Activated CD4-positive, alpha-beta memory T cell treated with anti-CD3 and anti-CD28 coated beads for 36 hours (primary cell): ENCODE data around the gene MORC4. TPM values are rescaled to one million over a fixed set of nuclear protein-coding genes. Genes with fewer than 3 reads are reported as not detected.
"Not testable (repeated sequence)": the region's sequence is repeated elsewhere in the genome, so short reads cannot be mapped to it uniquely, and the experiment has no call there.

Experiments
- CTCF ChIA-PET: fragments of 350-600 bp; sonication (Branson Sonifier 250); formaldehyde crosslinking; loops from one replicate; lab custom pipeline; 2021; ENCODE audit warnings: antibody characterized with exemption, inconsistent platforms; lab: Charles Lee
- POLR2A ChIA-PET: fragments of 350-600 bp; sonication (Branson Sonifier 250); formaldehyde crosslinking; loops from one replicate; lab custom pipeline; 2021; ENCODE audit warnings: antibody characterized with exemption; lab: Charles Lee
- DNase-seq: peaks from one replicate; pipeline ENCODE4 v3.0.0-alpha.2; 2020
- H3K27ac Mint-ChIP-seq: one replicate; pipeline ENCODE4 v1.8.0; 2021; ENCODE audit warnings: mixed read lengths
- H3K27me3 Mint-ChIP-seq: one replicate; pipeline ENCODE4 v1.8.0; 2021; ENCODE audit warnings: mixed read lengths
- H3K36me3 Mint-ChIP-seq: one replicate; pipeline ENCODE4 v1.8.0; 2021; ENCODE audit warnings: mixed read lengths
- H3K4me1 Mint-ChIP-seq: one replicate; pipeline ENCODE4 v1.8.0; 2021; ENCODE audit warnings: low read depth, mixed read lengths
- H3K4me3 Mint-ChIP-seq: one replicate; pipeline ENCODE4 v1.8.0; 2021; ENCODE audit warnings: mild to moderate bottlenecking, mixed read lengths
- H3K9me3 Mint-ChIP-seq: one replicate; pipeline ENCODE4 v1.8.0; 2021; ENCODE audit warnings: mixed read lengths
- intact Hi-C: fragments of 100-400 bp; cut with micrococcal nuclease; formaldehyde crosslinking; loops from one replicate; pipeline ENCODE4 v1.15.1; 2023
- total RNA-seq, 2 experiments: library from RNA; stranded (reverse); gene quantifications; one replicate each; pipeline ENCODE4 v1.2.3, GENCODE V29; 2021

Gene MORC4
- total RNA-seq, 2 experiments from 2014 or later: 11.1 to 12.1 TPM

DNA sequence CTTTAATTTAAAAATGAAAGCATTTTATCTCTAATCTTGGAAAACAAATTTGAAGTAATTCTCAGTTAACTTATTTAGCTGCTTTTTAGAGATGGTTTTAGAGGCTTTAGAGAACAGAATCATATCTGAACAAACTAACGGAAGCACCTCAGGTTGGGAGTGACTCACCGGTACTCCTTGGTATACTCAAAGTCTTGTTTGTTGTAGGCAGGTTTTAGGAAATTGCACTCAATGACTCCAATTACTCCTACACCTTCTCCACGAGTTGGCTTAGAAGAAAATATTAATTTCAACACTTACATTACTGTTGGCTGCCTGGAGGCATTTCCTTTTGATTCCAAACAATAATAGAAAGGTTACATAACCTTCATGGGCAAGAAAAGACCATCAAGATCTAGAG lies 23.6 kb downstream of the MORC4 start:
- CTCF ChIA-PET: no interaction called here
- H3K4me1 Mint-ChIP-seq: no peaks in the 10 kb centered on the region
- DNase-seq: no peak
- intact Hi-C loops: no loop called here
- peaks cover 9% of the 10 kb centered on the region for H3K36me3 Mint-ChIP-seq
- H3K27me3 Mint-ChIP-seq: no peaks in the 10 kb centered on the region
- no peak overlapping the region for H3K4me3 Mint-ChIP-seq
- H3K9me3 Mint-ChIP-seq: no peaks in the 10 kb centered on the region
- POLR2A ChIA-PET: no interaction called here
- no peak overlapping the region for H3K27ac Mint-ChIP-seq

DNA sequence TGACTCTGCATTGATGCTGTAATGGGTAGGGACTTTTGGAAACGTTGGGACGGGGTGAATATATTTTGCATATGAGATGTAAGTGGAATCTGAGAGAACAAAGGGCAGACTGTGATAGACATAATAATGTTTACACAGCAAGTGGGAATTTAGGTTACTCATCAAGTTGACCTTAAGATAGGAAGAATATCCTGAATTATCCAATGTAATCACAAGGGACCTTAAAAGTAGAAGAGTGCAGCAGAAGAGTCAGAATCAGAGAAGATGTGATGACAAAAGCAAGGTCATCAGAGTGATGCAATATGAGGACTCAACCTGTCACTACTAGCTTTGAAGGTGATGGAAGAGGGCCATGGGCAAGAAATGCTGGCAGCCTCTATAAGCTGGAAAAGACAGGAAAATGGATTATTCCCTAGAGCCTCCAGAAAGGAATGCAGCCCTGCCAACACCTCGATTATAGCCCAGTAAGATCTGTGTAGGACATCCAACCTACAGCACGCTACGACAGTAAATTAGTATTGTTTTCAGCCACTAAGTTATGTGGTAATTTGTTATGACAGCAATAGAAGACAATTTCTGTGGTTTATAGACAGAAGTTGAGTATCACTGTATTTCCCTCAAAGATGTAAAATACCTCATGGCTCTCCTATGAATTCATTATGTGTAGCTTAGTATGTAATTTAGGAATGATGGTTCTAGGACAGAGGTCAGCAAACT lies 26.4 kb downstream of the MORC4 start:
- H3K27ac Mint-ChIP-seq: no peak overlapping the region
- DNase-seq: no peak
- peaks cover 19% of the 10 kb centered on the region for H3K36me3 Mint-ChIP-seq
- intact Hi-C loops: no loop called here
- H3K9me3 Mint-ChIP-seq: no peaks in the 10 kb centered on the region
- no peaks in the 10 kb centered on the region for H3K27me3 Mint-ChIP-seq
- POLR2A ChIA-PET: no interaction called here
- CTCF ChIA-PET: no interaction called here
- H3K4me1 Mint-ChIP-seq: no peaks in the 10 kb centered on the region
- no peak overlapping the region for H3K4me3 Mint-ChIP-seq

DNA sequence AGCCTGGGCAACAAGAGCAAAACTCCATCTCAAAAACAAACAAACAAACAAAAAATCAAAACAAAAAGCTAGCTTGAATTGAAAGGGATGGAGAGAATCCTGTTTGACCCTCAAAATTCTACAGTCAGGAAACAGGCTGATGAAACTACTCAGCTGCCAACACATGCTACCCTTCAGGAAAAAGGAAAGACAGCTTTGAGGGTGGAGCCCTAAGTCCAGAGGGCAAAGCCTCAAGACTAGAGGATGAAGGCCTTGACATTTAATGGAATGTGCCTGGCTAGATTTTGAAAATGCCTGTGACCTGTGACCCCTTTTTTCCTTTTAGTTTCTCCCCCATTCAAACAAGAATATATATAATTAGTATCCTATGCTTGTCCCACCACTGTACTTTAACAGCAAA lies 27.1 kb downstream of the MORC4 start:
- no peak overlapping the region for H3K27ac Mint-ChIP-seq
- POLR2A ChIA-PET: no interaction called here

DNA sequence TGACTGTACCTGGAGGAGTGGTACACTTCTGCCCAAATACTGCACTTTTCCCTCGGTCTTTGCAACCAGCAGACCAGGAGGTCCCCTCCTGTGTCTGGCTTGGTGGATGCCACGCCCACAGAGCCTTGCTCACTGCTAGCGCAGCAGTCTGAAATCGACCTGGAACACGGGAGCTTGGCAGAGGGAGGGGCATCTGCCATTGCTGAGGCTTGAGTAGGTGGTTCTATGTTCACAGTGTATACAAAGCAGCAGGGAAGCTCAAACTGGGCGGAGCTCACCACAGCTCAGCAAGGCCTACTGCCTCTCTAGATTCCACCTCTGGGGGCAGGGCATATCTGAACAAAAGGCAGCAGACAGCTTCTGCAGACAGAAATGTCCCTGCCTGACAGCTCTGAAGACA lies 33.5 kb downstream of the MORC4 start:
- CTCF ChIA-PET, H3K27me3 Mint-ChIP-seq, POLR2A ChIA-PET, H3K4me1 Mint-ChIP-seq, intact Hi-C loops, DNase-seq, H3K27ac Mint-ChIP-seq, H3K4me3 Mint-ChIP-seq, H3K9me3 Mint-ChIP-seq: not testable (repeated sequence)
- H3K36me3 Mint-ChIP-seq: peaks cover 26% of the 10 kb centered on the region

More for the DNA sequence above, 27.1 kb downstream of the MORC4 start:
- Mint-ChIP-seq H3K4me3 (no peak overlapping the region), H3K36me3 (peaks cover 19% of the 10 kb centered on the region), H3K9me3 (no peaks in the 10 kb centered on the region), H3K27me3 (no peaks in the 10 kb centered on the region), H3K4me1 (no peaks in the 10 kb centered on the region)
- CTCF ChIA-PET: interaction anchor here (0.9 kb wide), 1 partner anchor 74 kb away, joined by 3 read pairs; no protein-coding TSS in a partner anchor
- intact Hi-C loops: no loop called here
- no peak for DNase-seq

DNA sequence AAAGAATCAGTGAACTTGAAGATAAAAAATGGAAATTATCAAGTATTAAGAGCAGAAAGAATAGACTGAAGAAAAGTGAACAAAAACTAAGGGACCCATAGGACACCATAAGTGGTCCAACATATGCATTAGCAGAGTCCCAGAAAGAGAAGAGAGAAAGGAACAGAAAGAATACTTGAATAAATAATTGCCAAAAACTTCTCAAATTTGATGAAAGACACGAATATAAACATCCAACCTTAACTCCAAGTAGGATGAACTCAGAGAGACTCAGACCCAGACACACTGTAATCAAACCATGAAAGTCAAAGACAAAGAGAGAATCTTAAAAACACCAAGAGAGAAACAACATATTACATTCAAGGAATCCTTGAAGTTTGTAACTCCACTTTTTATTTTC lies 35.7 kb downstream of the MORC4 start:
- Mint-ChIP-seq H3K27me3 (no peaks in the 10 kb centered on the region), H3K27ac (no peak overlapping the region), H3K9me3 (no peaks in the 10 kb centered on the region), H3K4me1 (no peaks in the 10 kb centered on the region), H3K36me3 (peaks cover 22% of the 10 kb centered on the region), H3K4me3 (no peak overlapping the region)
- CTCF ChIA-PET: no interaction called here
- POLR2A ChIA-PET: no interaction called here
- intact Hi-C loops: no loop called here
- DNase-seq: no peak

DNA sequence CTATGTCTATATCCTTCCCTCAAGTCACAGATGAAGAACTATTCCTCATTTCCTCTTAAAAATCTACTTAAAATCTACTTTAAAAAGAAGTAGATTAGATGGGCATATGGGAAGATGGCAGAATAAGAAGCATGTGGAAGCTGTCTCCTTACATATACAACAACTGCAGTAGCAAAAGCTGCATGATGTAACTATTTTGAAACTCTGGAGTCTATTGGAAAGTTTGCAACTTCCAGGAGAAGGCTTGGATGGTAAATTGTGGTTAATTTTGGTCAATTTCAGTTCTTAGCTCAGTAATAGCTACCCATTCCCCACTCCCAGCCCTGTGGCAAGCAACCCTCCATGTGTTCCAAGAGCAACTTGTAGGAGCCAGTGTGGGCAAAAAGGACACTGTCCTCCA lies 36.9 kb downstream of the MORC4 start:
- H3K27me3 Mint-ChIP-seq: no peaks in the 10 kb centered on the region
- CTCF ChIA-PET: no interaction called here
- no peaks in the 10 kb centered on the region for H3K4me1 Mint-ChIP-seq
- H3K9me3 Mint-ChIP-seq: no peaks in the 10 kb centered on the region
- H3K36me3 Mint-ChIP-seq: peaks cover 15% of the 10 kb centered on the region
- H3K27ac Mint-ChIP-seq: no peak overlapping the region
- POLR2A ChIA-PET: no interaction called here
- intact Hi-C loops: no loop called here
- H3K4me3 Mint-ChIP-seq: no peak overlapping the region
- no peak for DNase-seq

DNA sequence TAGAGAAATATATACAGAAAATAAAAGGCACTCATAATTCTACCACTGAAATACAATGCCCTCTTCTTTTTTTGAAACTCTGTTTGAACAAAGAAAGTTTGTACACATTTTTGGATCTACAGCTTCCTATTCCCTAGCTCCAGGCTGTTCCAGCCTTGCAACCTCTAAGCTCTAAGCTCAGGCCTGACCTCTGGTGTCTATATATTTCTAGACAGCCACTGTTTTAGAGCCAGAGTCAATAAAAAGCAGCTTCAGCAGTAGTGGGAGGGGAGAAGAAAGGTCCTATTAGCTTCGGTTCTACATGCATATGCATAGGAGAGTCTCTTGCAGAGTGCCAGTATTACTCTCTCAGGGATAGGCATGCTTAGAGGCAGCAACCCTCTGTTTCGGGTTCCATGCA lies 40.1 kb downstream of the MORC4 start:
- Mint-ChIP-seq H3K36me3 (peaks cover 14% of the 10 kb centered on the region), H3K27ac (no peak overlapping the region), H3K27me3 (no peaks in the 10 kb centered on the region), H3K4me3 (no peak overlapping the region), H3K4me1 (no peaks in the 10 kb centered on the region), H3K9me3 (no peaks in the 10 kb centered on the region)
- intact Hi-C loops: no loop called here
- POLR2A ChIA-PET: no interaction called here
- no peak for DNase-seq
- CTCF ChIA-PET: no interaction called here

DNA sequence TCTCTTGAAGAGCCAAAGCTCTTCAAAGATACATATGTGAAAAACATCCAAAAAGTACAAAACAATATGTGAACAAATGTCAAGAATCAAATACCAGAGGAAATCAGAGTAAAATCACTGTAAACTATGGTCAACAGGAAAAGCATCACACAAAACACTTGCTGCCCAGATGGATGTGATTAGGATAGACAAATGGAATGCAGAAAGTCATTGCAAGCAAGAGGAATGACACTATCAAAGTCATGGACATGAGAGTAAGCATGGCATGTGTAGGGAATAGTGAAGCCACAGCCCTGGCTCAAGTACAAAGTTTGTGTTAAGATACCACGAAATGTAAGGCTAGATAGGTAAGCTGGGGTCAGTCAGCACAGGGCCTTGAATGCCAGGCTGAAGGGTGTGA lies 42.2 kb downstream of the MORC4 start:
- Mint-ChIP-seq H3K4me3 (no peak overlapping the region), H3K9me3 (no peaks in the 10 kb centered on the region), H3K27me3 (no peaks in the 10 kb centered on the region), H3K36me3 (peaks cover 8% of the 10 kb centered on the region), H3K27ac (no peak overlapping the region), H3K4me1 (no peaks in the 10 kb centered on the region)
- CTCF ChIA-PET: interaction anchor here (1.4 kb wide), 1 partner anchor 64 kb away, joined by 3 read pairs; no protein-coding TSS in a partner anchor
- no peak for DNase-seq
- intact Hi-C loops: no loop called here
- POLR2A ChIA-PET: no interaction called here

DNA sequence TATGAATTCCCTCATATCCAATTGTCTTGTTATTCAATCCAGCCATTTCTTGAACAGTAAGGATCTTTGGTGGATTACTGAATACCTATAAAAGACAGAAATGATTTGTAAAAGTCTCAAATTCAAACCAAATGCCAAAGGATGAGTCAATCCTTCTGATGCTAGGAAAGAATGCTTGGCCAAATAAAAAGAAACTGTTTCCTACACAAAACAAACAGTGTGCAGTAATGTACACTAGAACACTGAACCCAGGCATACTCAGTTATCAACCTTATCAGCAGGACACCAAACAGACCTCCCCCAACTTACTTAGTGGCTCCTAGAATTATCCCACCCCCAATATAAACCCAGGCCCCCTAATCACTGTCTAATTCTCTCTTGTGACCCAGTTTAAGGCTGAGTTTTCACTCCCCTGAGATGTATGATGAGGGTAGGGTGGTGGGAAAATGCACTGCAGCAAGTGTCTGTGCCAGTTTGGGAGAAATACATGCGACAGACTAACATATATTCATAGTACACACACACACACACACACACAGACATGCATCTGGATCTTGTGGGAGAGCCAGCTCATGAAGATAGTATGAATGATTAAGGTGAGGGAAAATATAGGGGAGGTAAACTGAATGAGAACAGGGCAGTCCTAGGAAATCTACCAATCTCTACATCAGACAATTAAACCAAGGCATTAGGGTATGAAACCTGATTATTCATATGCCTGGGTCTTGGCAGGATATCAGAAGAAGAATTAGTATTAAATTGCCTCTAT lies 44.8 kb downstream of the MORC4 start:
- no peak for DNase-seq
- no peak overlapping the region for H3K4me3 Mint-ChIP-seq
- intact Hi-C loops: no loop called here
- ChIA-PET CTCF (no interaction called here), POLR2A (no interaction called here)
- H3K9me3 Mint-ChIP-seq: no peaks in the 10 kb centered on the region
- peaks cover 8% of the 10 kb centered on the region for H3K36me3 Mint-ChIP-seq
- no peaks in the 10 kb centered on the region for H3K27me3 Mint-ChIP-seq
- H3K4me1 Mint-ChIP-seq: no peaks in the 10 kb centered on the region
- H3K27ac Mint-ChIP-seq: no peak overlapping the region

DNA sequence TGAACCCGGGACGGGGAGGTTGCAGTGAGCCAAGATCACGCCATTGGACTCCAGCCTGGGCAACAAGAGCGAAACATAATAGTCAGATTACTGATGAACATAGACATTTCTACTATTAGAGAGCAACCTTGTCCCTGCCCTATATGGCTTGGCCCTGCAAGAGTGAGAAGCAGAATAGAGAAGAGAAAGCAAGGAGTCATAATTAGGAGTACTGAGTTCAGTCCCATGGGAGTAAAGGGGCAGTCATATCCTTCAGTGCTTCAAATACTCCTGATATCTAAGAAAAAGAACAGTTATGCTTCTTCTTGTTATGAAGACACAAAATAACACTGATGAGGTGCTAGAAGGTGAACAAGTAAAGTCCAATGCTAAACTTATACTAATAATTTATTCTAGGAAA lies 46.0 kb downstream of the MORC4 start:
- no peak for DNase-seq
- no peak overlapping the region for H3K4me3 Mint-ChIP-seq
- H3K9me3 Mint-ChIP-seq: no peaks in the 10 kb centered on the region
- intact Hi-C loops: no loop called here
- no peak overlapping the region for H3K27ac Mint-ChIP-seq
- no peaks in the 10 kb centered on the region for H3K27me3 Mint-ChIP-seq
- POLR2A ChIA-PET: no interaction called here
- H3K4me1 Mint-ChIP-seq: no peaks in the 10 kb centered on the region
- H3K36me3 Mint-ChIP-seq: peaks cover 8% of the 10 kb centered on the region
- CTCF ChIA-PET: no interaction called here

DNA sequence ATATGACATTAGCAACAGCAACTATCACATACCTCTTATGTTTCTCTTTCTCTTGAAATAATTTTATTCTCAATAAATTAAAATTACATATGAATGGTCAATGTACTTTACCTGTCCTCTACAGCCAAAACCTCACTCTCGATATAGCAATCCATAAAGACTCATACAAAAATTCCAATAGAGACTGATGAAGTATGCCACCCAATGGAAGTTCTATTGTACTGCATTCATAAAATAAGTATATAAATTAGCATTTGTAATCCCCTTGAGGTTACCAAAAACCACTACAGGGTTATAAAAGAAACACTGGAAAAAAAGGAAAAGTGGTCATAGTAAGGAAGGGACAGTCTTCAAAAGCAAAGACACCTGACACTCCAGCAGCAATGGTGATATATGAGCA lies 47.0 kb downstream of the MORC4 start:
- CTCF ChIA-PET: interaction anchor here (0.7 to 1.0 kb wide), 2 partner anchors 54 to 79 kb away, joined by 3 read pairs; no protein-coding TSS in a partner anchor
- POLR2A ChIA-PET: no interaction called here
- no peaks in the 10 kb centered on the region for H3K9me3 Mint-ChIP-seq

DNA sequence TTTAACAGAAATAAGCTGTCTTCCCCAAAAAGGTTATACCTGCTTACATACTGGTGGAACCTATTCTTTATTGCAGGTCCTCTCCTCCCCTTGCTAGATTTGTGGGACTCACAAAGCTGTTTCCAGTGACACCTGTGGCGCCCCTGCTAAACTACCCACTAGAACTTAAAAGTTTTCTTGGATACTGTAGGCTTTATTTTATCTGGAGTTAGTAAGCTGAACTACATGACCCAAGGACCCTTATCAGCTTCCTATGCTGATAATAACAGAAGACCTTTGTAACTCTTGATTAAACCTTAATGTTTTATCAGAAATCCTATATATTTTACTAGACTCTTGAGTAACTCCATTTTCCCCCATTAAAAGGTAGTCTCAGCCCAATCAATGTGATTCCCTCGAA lies 47.5 kb downstream of the MORC4 start:
- no peaks in the 10 kb centered on the region for H3K9me3 Mint-ChIP-seq
- H3K27me3 Mint-ChIP-seq: no peaks in the 10 kb centered on the region
- intact Hi-C loops: loop anchor here (2.0 kb wide), 1 partner anchor 54 kb away; no protein-coding TSS in a partner anchor
- POLR2A ChIA-PET: no interaction called here
- no peaks in the 10 kb centered on the region for H3K4me1 Mint-ChIP-seq
- H3K36me3 Mint-ChIP-seq: peaks cover 4% of the 10 kb centered on the region
- no peak for DNase-seq
- no peak overlapping the region for H3K27ac Mint-ChIP-seq
- CTCF ChIA-PET: interaction anchor here (0.7 to 1.0 kb wide), 3 partner anchors 54 to 79 kb away, joined by 3 read pairs; no protein-coding TSS in a partner anchor
- H3K4me3 Mint-ChIP-seq: no peak overlapping the region

More for the DNA sequence above, 47.0 kb downstream of the MORC4 start:
- intact Hi-C loops: loop anchor here (2.0 kb wide), 1 partner anchor 54 kb away; no protein-coding TSS in a partner anchor
- no peak for DNase-seq
- H3K4me1 Mint-ChIP-seq: no peaks in the 10 kb centered on the region
- H3K27me3 Mint-ChIP-seq: no peaks in the 10 kb centered on the region
- H3K27ac Mint-ChIP-seq: no peak overlapping the region
- H3K4me3 Mint-ChIP-seq: no peak overlapping the region
- H3K36me3 Mint-ChIP-seq: peaks cover 7% of the 10 kb centered on the region
